AG04450 (cell line): Measurements from ENCODE around the gene TCP11L1. TPM values are rescaled to one million over a fixed set of nuclear protein-coding genes. Genes with fewer than 3 reads are reported as not detected.
A peak's percentile ranks its signal among the peaks of the same experiment; 100 is the strongest.

ENCODE experiments used
- CTCF ChIA-PET: fragments of 300-600, 350-600 bp; formaldehyde crosslinking; extraction: SDS; loops from one replicate; lab custom pipeline; 2022; ENCODE audit warnings: antibody characterized with exemption, inconsistent platforms; lab: Charles Lee
- POLR2A ChIA-PET: fragments of 350-600 bp; formaldehyde crosslinking; extraction: SDS; loops from one replicate; lab custom pipeline; 2021; ENCODE audit warnings: antibody characterized with exemption, inconsistent platforms; lab: Yijun Ruan, JAX
- DNase-seq: peaks from one replicate; pipeline ENCODE4 v3.0.0-alpha.2; 2011; ENCODE audit warnings: low read depth, low spot score
- H3K27ac ChIP-seq: one replicate; pipeline ENCODE4 v1.5.1; 2012; ENCODE audit warnings: low read depth, low read length, control low read depth
- H3K27me3 ChIP-seq: one replicate; pipeline ENCODE4 v1.6.0; 2012; ENCODE audit warnings: low read length; ENCODE audit not compliant: control insufficient read depth, insufficient read depth
- H3K4me3 ChIP-seq: 2 replicates; pipeline ENCODE4 v1.5.1; 2011; ENCODE audit warnings: mild to moderate bottlenecking, low read depth, low read length, control low read depth
- H3K9me3 ChIP-seq: 2 replicates; pipeline ENCODE4 v1.5.1; 2012; ENCODE audit warnings: low read length; ENCODE audit not compliant: control insufficient read depth, insufficient read depth
- CTCF ChIP-seq: IDR thresholded peaks from 2 replicates; pipeline ENCODE4 v1.5.1; 2011; ENCODE audit warnings: low read depth, low read length, control low read depth, inconsistent platforms
- polyA plus RNA-seq: library from polyadenylated mRNA; depleted of rRNA; stranded (reverse); fragments of >200 nt; gene quantifications from 2 replicates; pipeline ENCODE4 v1.2.3, GENCODE V29; 2011

TCP11L1 gene
- polyA plus RNA-seq, 1 experiment: 21.4 TPM

- H3K27ac ChIP-seq: no peak overlapping the region
- ChIA-PET CTCF (no interaction called here), POLR2A (interaction anchor here (0.7 to 1.0 kb wide), 2 partner anchors 12 to 26 kb away, joined by 3 to 5 read pairs; partner anchors contain the start of gene TCP11L1)
- TF ChIP-seq CTCF: no peak
- no peaks in the 10 kb centered on the region for H3K27me3 ChIP-seq
- H3K4me3 ChIP-seq: no peak overlapping the region
- peaks cover 4% of the 10 kb centered on the region; the same call in 1 of the 2 replicates for H3K9me3 ChIP-seq
- peak; percentile 8 for DNase-seq
These were observed 25.6 kb upstream of the TCP11L1 start for GRCh38 chr11:33013755-33014154.

GRCh38 chr11:33015621-33016551 lies 23.5 kb upstream of the TCP11L1 start, which contains the start of gene DEPDC7:
Gene DEPDC7, plus strand, starts transcription at chr11:33015878. Its CDS starts 78 bp downstream, at chr11:33015956.
- ChIA-PET POLR2A (interaction anchor here (0.6 to 2.2 kb wide), 9 partner anchors 9 to 121 kb away, joined by 3 to 19 read pairs (median 4); partner anchors contain the start of gene TCP11L1), CTCF (interaction anchor here (0.7 to 0.8 kb wide), 3 partner anchors 12 to 24 kb away, joined by 3 to 4 read pairs (median 4); partner anchors contain the start of gene TCP11L1)
- DNase-seq: peak; percentile 67
- Histone ChIP-seq H3K27me3 (no peaks in the 10 kb centered on the region), H3K9me3 (peaks cover 4% of the 10 kb centered on the region; the same call in 1 of the 2 replicates), H3K27ac (peak within 1 kb of the TSS; percentile 71), H3K4me3 (peak within 1 kb of the TSS; percentile 77)
- TF ChIP-seq CTCF: no peak

- ChIA-PET CTCF (interaction anchor here (0.7 to 0.8 kb wide), 2 partner anchors 12 to 23 kb away, joined by 3 to 4 read pairs; partner anchors contain the start of gene TCP11L1), POLR2A (interaction anchor here (1.2 to 2.2 kb wide), 6 partner anchors 8 to 122 kb away, joined by 3 to 19 read pairs (median 6); partner anchors contain the start of gene TCP11L1)
- no peak for TF ChIP-seq CTCF
- peak overlapping the region; percentile 77 for H3K4me3 ChIP-seq
- H3K27me3 ChIP-seq: no peaks in the 10 kb centered on the region
- no peak for DNase-seq
- H3K9me3 ChIP-seq: peaks cover 4% of the 10 kb centered on the region; the same call in 1 of the 2 replicates
- no peak overlapping the region for H3K27ac ChIP-seq
These were observed 22.7 kb upstream of the TCP11L1 start for GRCh38 chr11:33016654-33017053.

- ChIA-PET CTCF (no interaction called here), POLR2A (no interaction called here)
- H3K9me3 ChIP-seq: peaks cover 4% of the 10 kb centered on the region; the same call in 1 of the 2 replicates
- H3K27ac ChIP-seq: no peak overlapping the region
- DNase-seq: no peak
- H3K4me3 ChIP-seq: peak overlapping the region; percentile 10; the same call in 1 of the 2 replicates
- no peaks in the 10 kb centered on the region for H3K27me3 ChIP-seq
- TF ChIP-seq CTCF: no peak
These were observed 21.9 kb upstream of the TCP11L1 start for GRCh38 chr11:33017478-33017877.
